A549 (cell line): ENCODE measurements around the gene PPP2R5C. TPM values are rescaled to one million over a fixed set of nuclear protein-coding genes. Genes with fewer than 3 reads are reported as not detected.

Source experiments
- ATAC-seq, 2 experiments: fragments of 200-7000 bp in 1 of 2; fragments of >200 bp in 1 of 2; cut with Nextera tagmentation in 1 of 2; cut with Tn5 transposase in 1 of 2; 3 replicates each; pipeline versions ENCODE4 v1.8.0 to v1.9.1; 2018 to 2020; ENCODE audit warnings: mild to moderate bottlenecking in 1 of 2, moderate library complexity in 1 of 2
- CTCF ChIA-PET: fragments of 300-600 bp; sonication (Branson Sonifier 250); formaldehyde crosslinking; extraction: SDS; loops from one replicate; lab custom pipeline; 2021; ENCODE audit warnings: antibody characterized with exemption, inconsistent platforms; lab: Yijun Ruan, JAX
- POLR2A ChIA-PET: fragments of 350-600 bp; formaldehyde crosslinking; extraction: SDS; loops from one replicate; lab custom pipeline; 2021; ENCODE audit warnings: antibody characterized with exemption, inconsistent platforms; lab: Yijun Ruan, JAX
- DNase-seq, 2 experiments: peaks; one replicate each; pipeline versions ENCODE4 v3.0.0 to v3.0.0-alpha.2; 2011 to 2016; ENCODE audit warnings: low read depth in 1 of 2, low spot score in 1 of 2
- FAIRE-seq: peaks from 2 replicates; lab custom pipeline; 2011; peaks lifted over from hg19 to GRCh38; lab: Jason Lieb, UNC
- H3K27ac ChIP-seq, 2 experiments: fragments of >200 bp; sonication (Bioruptor Twin); formaldehyde crosslinking; 3 replicates each; pipeline ENCODE4 v1.5.1; 2016 to 2017
- H3K4me1 ChIP-seq: fragments of >200 bp; sonication (Bioruptor Twin); formaldehyde crosslinking; 3 replicates; pipeline ENCODE4 v1.6.1; 2016
- H3K4me2 ChIP-seq: fragments of >200 bp; sonication (Bioruptor Twin); formaldehyde crosslinking; 3 replicates; pipeline ENCODE4 v1.6.1; 2016
- H3K4me3 ChIP-seq: fragments of >200 bp; sonication (Bioruptor Twin); formaldehyde crosslinking; 3 replicates; pipeline ENCODE4 v1.5.1; 2016
- H3K9me3 ChIP-seq: fragments of >200 bp; sonication (Bioruptor Twin); formaldehyde crosslinking; 3 replicates; pipeline ENCODE4 v1.6.1; 2016
- BHLHE40 ChIP-seq: IDR thresholded peaks from 2 replicates; pipeline ENCODE4 v1.6.1; 2012; ENCODE audit warnings: low read depth, low read length, inconsistent platforms
- CBX2 ChIP-seq: fragments of 200-600 bp; sonication (generic); IDR thresholded peaks from 2 replicates; pipeline ENCODE4 v1.6.1; 2016; ENCODE audit warnings: low read depth, mild to moderate bottlenecking, borderline replicate concordance
- EHF ChIP-seq: fragments of 250-450 bp; sonication (Bioruptor Pico); IDR thresholded peaks from 2 replicates; pipeline ENCODE4 v1.5.0; 2020; ENCODE audit warnings: mild to moderate bottlenecking
- EP300 ChIP-seq, 2 experiments: fragments of >200 bp; sonication (Bioruptor Twin); formaldehyde crosslinking; IDR thresholded peaks; 2 replicates in 1 of 2; 3 replicates in 1 of 2; pipeline ENCODE4 v1.6.1; 2016 to 2017
- FOSB ChIP-seq: fragments of 250-450 bp; sonication (Bioruptor Pico); IDR thresholded peaks from 2 replicates; pipeline ENCODE4 v1.5.0; 2020; ENCODE audit warnings: mild to moderate bottlenecking, moderate library complexity
- FOSL2 ChIP-seq, 2 experiments: fragments of 450-650 bp in 1 of 2; fragments of >200 bp in 1 of 2; sonication (Bioruptor Twin) in 1 of 2; formaldehyde crosslinking; IDR thresholded peaks; 2 replicates each; pipeline versions ENCODE4 v1.5.0 to v1.6.1; 2016 to 2020; ENCODE audit warnings: mild to moderate bottlenecking in 1 of 2, moderate library complexity in 1 of 2
- FOXS1 ChIP-seq: fragments of 250-450 bp; sonication (Bioruptor Pico); IDR thresholded peaks from 2 replicates; pipeline ENCODE4 v1.5.0; 2020; ENCODE audit warnings: mild to moderate bottlenecking, moderate library complexity
- JUN ChIP-seq, 2 experiments: fragments of >200 bp; sonication (Bioruptor Twin); formaldehyde crosslinking; IDR thresholded peaks; 2 replicates in 1 of 2; 3 replicates in 1 of 2; pipeline ENCODE4 v1.6.1; 2016 to 2017
- JUNB ChIP-seq: fragments of >200 bp; sonication (Bioruptor Twin); formaldehyde crosslinking; IDR thresholded peaks from 2 replicates; pipeline ENCODE4 v1.6.1; 2016
- KDM1A ChIP-seq: fragments of 200-600 bp; sonication (generic); IDR thresholded peaks from 2 replicates; pipeline ENCODE4 v1.6.1; 2016; ENCODE audit warnings: low read depth, mild to moderate bottlenecking
- KDM5A ChIP-seq: fragments of 200-600 bp; sonication (generic); IDR thresholded peaks from 2 replicates; pipeline ENCODE4 v1.6.1; 2016; ENCODE audit warnings: antibody characterized with exemption, mild to moderate bottlenecking
- MAFK ChIP-seq: fragments of 450-650 bp; IDR thresholded peaks from 2 replicates; pipeline ENCODE4 v1.6.1; 2014; ENCODE audit not compliant: partially characterized antibody
- MYC ChIP-seq: IDR thresholded peaks from 2 replicates; pipeline ENCODE4 v1.6.1; 2012; ENCODE audit warnings: mild to moderate bottlenecking, inconsistent platforms, low read length, improper control_type of control experiment, borderline replicate concordance
- NFE2L2 ChIP-seq: fragments of 150-350 bp; conservative IDR thresholded peaks from 2 replicates; pipeline ENCODE4 v1.6.1; 2014; ENCODE audit warnings: low read length
- NPAS2 ChIP-seq: fragments of 250-450 bp; sonication (Bioruptor Pico); IDR thresholded peaks from 2 replicates; pipeline ENCODE4 v1.8.0; 2022; ENCODE audit warnings: mild to moderate bottlenecking, moderate library complexity, borderline replicate concordance
- NR3C1 ChIP-seq: fragments of >200 bp; sonication (Bioruptor Twin); formaldehyde crosslinking; IDR thresholded peaks from 3 replicates; pipeline ENCODE4 v1.6.1; 2017
- PHF8 ChIP-seq: fragments of 200-600 bp; sonication (generic); IDR thresholded peaks from 2 replicates; pipeline ENCODE4 v1.6.1; 2016; ENCODE audit warnings: low read depth, mild to moderate bottlenecking, antibody characterized with exemption, moderate library complexity, borderline replicate concordance
- POLR2AphosphoS2 ChIP-seq: conservative IDR thresholded peaks from 2 replicates; pipeline ENCODE4 v1.6.1; 2012; ENCODE audit warnings: low read length, improper control_type of control experiment, inconsistent platforms
- RCOR1 ChIP-seq: fragments of 150-350 bp; IDR thresholded peaks from 2 replicates; pipeline ENCODE4 v1.6.1; 2014; ENCODE audit warnings: antibody characterized with exemption, low read length, low read depth
- TFCP2L1 ChIP-seq: fragments of 250-450 bp; sonication (Bioruptor Pico); IDR thresholded peaks from 2 replicates; pipeline ENCODE4 v1.5.0; 2021; ENCODE audit warnings: mild to moderate bottlenecking
- ZNF302 ChIP-seq: fragments of 250-450 bp; sonication (Bioruptor Pico); IDR thresholded peaks from 2 replicates; pipeline ENCODE4 v1.9.0; 2021; ENCODE audit warnings: inconsistent platforms, mild to moderate bottlenecking, moderate library complexity
- WGBS: methylation state at CpG from one replicate; pipeline ENCODE4 v1.1.6; 2017; ENCODE audit errors: missing lambda C conversion rate; 5-methylcytosine and 5-hydroxymethylcytosine counted together
- polyA plus RNA-seq, 4 experiments: library from polyadenylated mRNA; depleted of rRNA in 3 of 4; stranded (reverse); fragments of >200 nt; fragmentation: RNase III in 1 of 4; extraction: RNeasy Plus Mini Kit Qiagen cat#74134 plus additional on column Dnase treatment in 1 of 4; gene quantifications; 2 replicates in 3 of 4; 3 replicates in 1 of 4; pipeline ENCODE4 v1.2.3, GENCODE V29; 2011 to 2017
- TF ChIP-seq, protein P1 (sequence below): fragments of >200 bp; sonication (Bioruptor Twin); formaldehyde crosslinking; IDR thresholded peaks from 3 replicates; pipeline ENCODE4 v1.6.1; 2016
- TF ChIP-seq, protein P2 (sequence below): IDR thresholded peaks from 2 replicates; pipeline ENCODE4 v1.6.1; 2012
- TF ChIP-seq, protein P3 (sequence below): IDR thresholded peaks from 2 replicates; pipeline ENCODE4 v1.6.1; 2012
- TF ChIP-seq, protein P4 (sequence below): fragments of >200 bp; sonication (Bioruptor Twin); formaldehyde crosslinking; IDR thresholded peaks from 3 replicates; pipeline ENCODE4 v1.5.1; 2016

Gene PPP2R5C
- polyA plus RNA-seq, 2 of the 4 experiments (the other 2 are of a cell fraction): 74.8 to 150 TPM

DNA sequence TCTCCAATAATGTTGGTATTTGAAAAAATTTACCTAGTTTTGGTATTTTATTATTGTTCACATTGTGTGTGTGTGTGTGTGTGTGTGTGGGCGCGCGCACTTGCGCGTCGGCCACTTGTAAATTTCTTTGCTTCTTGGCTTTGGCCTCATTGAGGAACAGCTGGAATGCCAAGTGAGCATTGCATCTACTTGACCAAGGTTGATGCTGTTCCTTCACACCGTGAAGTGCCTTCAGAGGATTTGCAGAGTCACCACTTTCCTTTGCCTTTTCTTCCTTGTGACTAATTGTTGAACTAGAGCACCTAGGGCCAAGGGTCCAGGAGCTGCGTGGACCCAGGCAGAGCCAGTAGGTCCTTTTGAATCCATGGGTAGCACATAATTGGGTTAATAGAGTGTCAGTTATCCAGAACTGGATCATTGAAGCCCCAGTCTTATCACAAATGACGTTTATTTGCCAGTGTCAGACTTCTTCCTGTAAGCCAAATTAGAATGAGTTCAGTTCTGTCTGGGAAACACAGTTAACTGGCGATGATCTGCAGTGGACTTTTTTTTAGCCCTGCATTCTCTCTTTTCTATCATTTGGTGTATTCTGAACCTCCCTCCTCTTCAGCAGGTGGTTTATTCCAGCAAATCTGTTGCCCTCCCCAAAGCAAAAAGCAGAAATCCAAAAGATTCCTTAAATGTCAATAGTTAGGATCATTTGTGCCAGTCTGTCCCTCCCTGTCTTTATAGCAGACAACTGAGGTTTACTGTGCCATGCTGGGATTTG, 2.6 kb downstream of the PPP2R5C start:
- H3K9me3 ChIP-seq: no peaks in the 10 kb centered on the region
- no peak overlapping the region for H3K4me3 ChIP-seq
- DNase-seq (no peak), FAIRE-seq (no peak), ATAC-seq (no peak)
- ChIA-PET POLR2A (no interaction called here), CTCF (interaction anchor here (1.6 to 2.2 kb wide), 2 partner anchors 57 to 189 kb away, joined by 5 to 11 read pairs; no protein-coding TSS in a partner anchor)
- WGBS: 92% methylated on average over 10 of the region's 10 CpGs
- H3K27ac ChIP-seq: no peak overlapping the region
- peaks cover 8% of the 10 kb centered on the region; the same call in 1 of the 3 replicates for H3K4me1 ChIP-seq
- no peak overlapping the region for H3K4me2 ChIP-seq
- TF ChIP-seq RCOR1 (no peak), MAFK (peak; percentile 14), ZNF302 (CRISPR knock-in tag) (no peak)

DNA sequence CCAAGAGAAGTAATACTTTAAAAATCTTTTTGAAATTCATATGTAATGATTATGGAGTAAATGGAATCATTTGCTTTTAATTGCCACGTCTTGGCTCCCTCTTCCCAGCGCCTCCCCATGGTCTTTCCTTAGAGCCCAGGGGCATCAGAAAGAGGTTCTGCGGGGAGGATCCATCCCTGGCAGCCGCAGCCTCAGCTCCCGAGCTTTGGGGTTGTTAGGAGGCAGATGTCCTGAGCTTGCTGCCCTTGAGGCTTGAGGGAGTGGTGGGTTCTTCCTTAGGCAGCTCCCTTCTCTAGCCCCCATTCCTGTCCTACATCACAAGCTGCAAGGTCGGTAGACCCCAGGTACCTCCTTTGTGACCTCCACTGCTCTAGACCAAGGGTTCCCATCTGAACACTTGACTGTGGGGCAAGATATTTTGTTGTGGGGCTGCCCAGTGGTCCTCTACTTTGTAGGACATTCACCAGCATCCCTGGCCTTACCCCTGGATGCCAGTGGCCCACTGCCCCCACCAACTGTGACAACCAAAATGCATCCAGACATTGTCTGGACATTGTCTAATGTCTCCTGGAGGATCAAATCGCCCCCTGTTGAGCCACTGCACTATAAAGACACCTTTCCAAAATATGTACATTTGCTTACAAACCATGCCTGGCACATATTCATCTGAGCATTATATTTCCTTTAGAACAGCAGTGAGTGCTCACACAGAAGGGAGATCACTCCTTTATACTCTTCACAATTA, 6.3 kb downstream of the PPP2R5C start:
- Histone ChIP-seq H3K4me1 (no peaks in the 10 kb centered on the region; the same call in 2 of the 3 replicates), H3K4me2 (no peak overlapping the region), H3K4me3 (no peak overlapping the region), H3K9me3 (no peaks in the 10 kb centered on the region), H3K27ac (no peak overlapping the region)
- no peak for ATAC-seq
- DNase-seq: no peak
- ChIA-PET POLR2A (no interaction called here), CTCF (interaction anchor here (1.1 to 2.7 kb wide), 3 partner anchors 9 to 192 kb away, joined by 4 to 14 read pairs (median 7); no protein-coding TSS in a partner anchor)
- WGBS: 72% methylated on average over 7 of the region's 7 CpGs
- FAIRE-seq: no peak
- TF ChIP-seq KDM5A (no peak), NPAS2 (CRISPR knock-in tag) (no peak), EP300 (IDR thresholded peaks at IDR 0.05) (no peak), FOXS1 (CRISPR knock-in tag) (no peak)
- TF ChIP-seq, protein P1, sequence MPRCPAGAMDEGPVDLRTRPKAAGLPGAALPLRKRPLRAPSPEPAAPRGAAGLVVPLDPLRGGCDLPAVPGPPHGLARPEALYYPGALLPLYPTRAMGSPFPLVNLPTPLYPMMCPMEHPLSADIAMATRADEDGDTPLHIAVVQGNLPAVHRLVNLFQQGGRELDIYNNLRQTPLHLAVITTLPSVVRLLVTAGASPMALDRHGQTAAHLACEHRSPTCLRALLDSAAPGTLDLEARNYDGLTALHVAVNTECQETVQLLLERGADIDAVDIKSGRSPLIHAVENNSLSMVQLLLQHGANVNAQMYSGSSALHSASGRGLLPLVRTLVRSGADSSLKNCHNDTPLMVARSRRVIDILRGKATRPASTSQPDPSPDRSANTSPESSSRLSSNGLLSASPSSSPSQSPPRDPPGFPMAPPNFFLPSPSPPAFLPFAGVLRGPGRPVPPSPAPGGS: no peak

DNA sequence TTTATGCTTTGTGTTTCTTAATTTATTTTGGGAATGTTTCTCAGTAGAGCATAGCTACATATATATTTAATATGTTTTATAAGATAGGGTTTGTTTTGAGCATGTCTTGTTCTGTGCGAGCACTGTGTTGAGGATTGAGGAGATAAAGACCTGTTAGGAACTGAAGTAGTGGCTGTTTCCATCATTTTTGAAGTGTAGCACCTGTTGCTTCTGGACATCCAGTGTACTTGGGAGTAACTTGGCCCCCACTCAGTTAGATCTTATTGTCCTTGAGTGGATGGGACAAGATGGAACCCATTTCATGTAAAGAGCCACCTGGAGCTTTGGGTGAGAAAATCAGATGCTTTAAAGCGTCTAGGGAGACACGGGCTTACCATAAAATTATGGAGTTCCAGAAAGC, 8.7 kb downstream of the PPP2R5C start:
- Histone ChIP-seq H3K4me3 (no peak overlapping the region), H3K9me3 (no peaks in the 10 kb centered on the region), H3K4me2 (no peak overlapping the region), H3K4me1 (no peaks in the 10 kb centered on the region), H3K27ac (no peak overlapping the region)
- POLR2A ChIA-PET: interaction anchor here (1.6 kb wide), 1 partner anchor 40 kb away, joined by 20 read pairs; no protein-coding TSS in a partner anchor
- CTCF ChIA-PET: interaction anchor here (0.7 to 3.7 kb wide), 50 partner anchors 8 to 1408 kb away, joined by 3 to 59 read pairs (median 8); no protein-coding TSS in a partner anchor
- FAIRE-seq (no peak), DNase-seq (no peak), ATAC-seq (no peak)
- 86% methylated on average over 3 of the region's 3 CpGs for WGBS
- TF ChIP-seq, protein P2, sequence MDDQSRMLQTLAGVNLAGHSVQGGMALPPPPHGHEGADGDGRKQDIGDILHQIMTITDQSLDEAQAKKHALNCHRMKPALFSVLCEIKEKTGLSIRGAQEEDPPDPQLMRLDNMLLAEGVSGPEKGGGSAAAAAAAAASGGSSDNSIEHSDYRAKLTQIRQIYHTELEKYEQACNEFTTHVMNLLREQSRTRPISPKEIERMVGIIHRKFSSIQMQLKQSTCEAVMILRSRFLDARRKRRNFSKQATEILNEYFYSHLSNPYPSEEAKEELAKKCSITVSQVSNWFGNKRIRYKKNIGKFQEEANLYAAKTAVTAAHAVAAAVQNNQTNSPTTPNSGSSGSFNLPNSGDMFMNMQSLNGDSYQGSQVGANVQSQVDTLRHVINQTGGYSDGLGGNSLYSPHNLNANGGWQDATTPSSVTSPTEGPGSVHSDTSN: no peak
- no peak for TF ChIP-seq NR3C1
- TF ChIP-seq PHF8: no peak

DNA sequence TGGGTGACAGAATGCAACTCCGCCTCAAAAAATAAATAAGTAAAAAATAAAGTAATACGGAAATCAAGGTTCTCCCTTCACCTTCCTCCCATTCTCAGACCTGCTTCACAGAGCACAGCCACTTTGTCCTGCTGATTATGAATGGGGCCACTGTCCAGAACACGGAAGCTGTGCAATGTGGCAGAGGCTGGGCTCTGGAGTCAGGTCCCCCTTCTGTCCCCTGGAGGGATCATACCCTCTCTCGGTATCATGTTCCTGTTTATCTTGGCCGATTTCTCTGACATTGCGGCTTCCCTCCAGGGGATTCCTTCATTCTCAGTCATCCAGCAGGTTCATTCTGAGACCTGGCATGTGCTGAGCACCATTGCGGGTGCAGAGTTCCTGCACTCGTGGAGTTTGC, 11.3 kb downstream of the PPP2R5C start:
- FAIRE-seq (no peak), DNase-seq (no peak), ATAC-seq (no peak)
- CTCF ChIA-PET: interaction anchor here (0.8 to 1.4 kb wide), 4 partner anchors 10 to 181 kb away, joined by 3 to 8 read pairs (median 3); no protein-coding TSS in a partner anchor
- no peak overlapping the region for H3K4me2 ChIP-seq
- POLR2A ChIA-PET: no interaction called here
- H3K4me3 ChIP-seq: no peak overlapping the region
- 66% methylated on average over 8 of the region's 8 CpGs for whole genome bisulfite sequencing
- H3K4me1 ChIP-seq: no peaks in the 10 kb centered on the region
- no peak overlapping the region for H3K27ac ChIP-seq
- no peaks in the 10 kb centered on the region for H3K9me3 ChIP-seq
- TF ChIP-seq EHF (CRISPR knock-in tag) (no peak), MYC (no peak), NR3C1 (no peak), JUN (IDR thresholded peaks at IDR 0.05) (no peak), FOSB (CRISPR knock-in tag) (no peak), KDM1A (no peak), FOXS1 (CRISPR knock-in tag) (no peak), BHLHE40 (no peak), JUNB (no peak), TFCP2L1 (CRISPR knock-in tag) (no peak), POLR2AphosphoS2 (no peak), FOSL2 (IDR thresholded peaks at IDR 0.05) (no peak), FOSL2 (CRISPR knock-in tag; IDR thresholded peaks at IDR 0.05) (no peak), PHF8 (no peak), CBX2 (no peak), NFE2L2 (no peak)
- TF ChIP-seq, protein P3, sequence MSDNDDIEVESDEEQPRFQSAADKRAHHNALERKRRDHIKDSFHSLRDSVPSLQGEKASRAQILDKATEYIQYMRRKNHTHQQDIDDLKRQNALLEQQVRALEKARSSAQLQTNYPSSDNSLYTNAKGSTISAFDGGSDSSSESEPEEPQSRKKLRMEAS: no peak
- TF ChIP-seq, protein P4, sequence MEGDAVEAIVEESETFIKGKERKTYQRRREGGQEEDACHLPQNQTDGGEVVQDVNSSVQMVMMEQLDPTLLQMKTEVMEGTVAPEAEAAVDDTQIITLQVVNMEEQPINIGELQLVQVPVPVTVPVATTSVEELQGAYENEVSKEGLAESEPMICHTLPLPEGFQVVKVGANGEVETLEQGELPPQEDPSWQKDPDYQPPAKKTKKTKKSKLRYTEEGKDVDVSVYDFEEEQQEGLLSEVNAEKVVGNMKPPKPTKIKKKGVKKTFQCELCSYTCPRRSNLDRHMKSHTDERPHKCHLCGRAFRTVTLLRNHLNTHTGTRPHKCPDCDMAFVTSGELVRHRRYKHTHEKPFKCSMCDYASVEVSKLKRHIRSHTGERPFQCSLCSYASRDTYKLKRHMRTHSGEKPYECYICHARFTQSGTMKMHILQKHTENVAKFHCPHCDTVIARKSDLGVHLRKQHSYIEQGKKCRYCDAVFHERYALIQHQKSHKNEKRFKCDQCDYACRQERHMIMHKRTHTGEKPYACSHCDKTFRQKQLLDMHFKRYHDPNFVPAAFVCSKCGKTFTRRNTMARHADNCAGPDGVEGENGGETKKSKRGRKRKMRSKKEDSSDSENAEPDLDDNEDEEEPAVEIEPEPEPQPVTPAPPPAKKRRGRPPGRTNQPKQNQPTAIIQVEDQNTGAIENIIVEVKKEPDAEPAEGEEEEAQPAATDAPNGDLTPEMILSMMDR: no peak
